Panc1 (cell line): ENCODE data around the gene SLC40A1.

ENCODE experiments used
- CTCF ChIP-seq: fragments of 450-650 bp; IDR thresholded peaks from 2 replicates; pipeline ENCODE4 v1.5.1; 2017; ENCODE audit warnings: mild to moderate bottlenecking
- POLR2AphosphoS5 ChIP-seq: IDR thresholded peaks from 2 replicates; pipeline ENCODE4 v1.6.1; 2012; ENCODE audit warnings: mild to moderate bottlenecking, low read depth, low read length, moderate library complexity
- SIN3A ChIP-seq: IDR thresholded peaks from 2 replicates; pipeline ENCODE4 v1.6.1; 2012; ENCODE audit warnings: low read depth, mild to moderate bottlenecking, low read length, moderate library complexity, borderline replicate concordance; ENCODE audit not compliant: insufficient read depth

GRCh38 chr2:189578272-189578950 lies 2.2 kb downstream of the SLC40A1 start:
- no peak for TF ChIP-seq CTCF
- no peak for TF ChIP-seq SIN3A
- no peak for TF ChIP-seq POLR2AphosphoS5
